GM19395 (cell line): Measurements from ENCODE around the gene MBD1.
A peak's percentile ranks its signal among the peaks of the same experiment; 100 is the strongest.
"Not testable (repeated sequence)": the region's sequence is repeated elsewhere in the genome, so short reads cannot be mapped to it uniquely, and the experiment has no call there.

ENCODE experiments used
- ATAC-seq: cut with Tn5 transposase; IDR thresholded peaks from one replicate; pipeline ENCODE4 v1.9.1; 2021; ENCODE audit warnings: mild to moderate bottlenecking, moderate library complexity; ENCODE audit not compliant: unreplicated experiment

Gene MBD1, protein sequence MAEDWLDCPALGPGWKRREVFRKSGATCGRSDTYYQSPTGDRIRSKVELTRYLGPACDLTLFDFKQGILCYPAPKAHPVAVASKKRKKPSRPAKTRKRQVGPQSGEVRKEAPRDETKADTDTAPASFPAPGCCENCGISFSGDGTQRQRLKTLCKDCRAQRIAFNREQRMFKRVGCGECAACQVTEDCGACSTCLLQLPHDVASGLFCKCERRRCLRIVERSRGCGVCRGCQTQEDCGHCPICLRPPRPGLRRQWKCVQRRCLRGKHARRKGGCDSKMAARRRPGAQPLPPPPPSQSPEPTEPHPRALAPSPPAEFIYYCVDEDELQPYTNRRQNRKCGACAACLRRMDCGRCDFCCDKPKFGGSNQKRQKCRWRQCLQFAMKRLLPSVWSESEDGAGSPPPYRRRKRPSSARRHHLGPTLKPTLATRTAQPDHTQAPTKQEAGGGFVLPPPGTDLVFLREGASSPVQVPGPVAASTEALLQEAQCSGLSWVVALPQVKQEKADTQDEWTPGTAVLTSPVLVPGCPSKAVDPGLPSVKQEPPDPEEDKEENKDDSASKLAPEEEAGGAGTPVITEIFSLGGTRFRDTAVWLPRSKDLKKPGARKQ

GRCh38 chr18:50281295-50281971 is at the start of gene MBD1:
Gene MBD1, minus strand, starts transcription at chr18:50281523. Its CDS starts 1,531 bp downstream, at chr18:50279992.
- ATAC-seq = peak; percentile 90

GRCh38 chr18:50330176-50330575 is 48.9 kb upstream of the MBD1 start:
- ATAC-seq = no peak

GRCh38 chr18:50327983-50328382 is 46.7 kb upstream of the MBD1 start:
- ATAC-seq = no peak

DNA sequence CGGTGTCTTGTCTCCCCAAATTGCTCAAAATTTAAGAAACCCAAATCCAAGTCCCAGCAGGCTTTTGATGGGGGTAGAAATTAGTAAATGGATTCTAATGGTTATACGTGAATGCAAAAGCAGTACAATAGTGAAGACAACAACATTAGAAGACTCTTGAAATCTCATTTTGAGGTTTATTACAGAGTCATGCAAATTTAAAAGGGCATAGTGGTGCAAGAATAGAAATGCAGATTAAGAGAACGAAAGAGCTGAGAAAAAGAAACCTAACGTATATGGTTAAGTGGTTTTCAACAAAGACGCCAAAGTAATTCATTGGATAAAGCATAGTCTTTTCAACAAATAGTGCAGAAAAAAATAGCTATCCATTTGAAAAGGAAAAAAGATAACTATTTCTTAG is 39.4 kb upstream of the MBD1 start:
- peak; percentile 79 for ATAC-seq

- ATAC-seq = peak; percentile 78
Measured at GRCh38 chr18:50315100-50315871, 34.0 kb upstream of the MBD1 start.

DNA sequence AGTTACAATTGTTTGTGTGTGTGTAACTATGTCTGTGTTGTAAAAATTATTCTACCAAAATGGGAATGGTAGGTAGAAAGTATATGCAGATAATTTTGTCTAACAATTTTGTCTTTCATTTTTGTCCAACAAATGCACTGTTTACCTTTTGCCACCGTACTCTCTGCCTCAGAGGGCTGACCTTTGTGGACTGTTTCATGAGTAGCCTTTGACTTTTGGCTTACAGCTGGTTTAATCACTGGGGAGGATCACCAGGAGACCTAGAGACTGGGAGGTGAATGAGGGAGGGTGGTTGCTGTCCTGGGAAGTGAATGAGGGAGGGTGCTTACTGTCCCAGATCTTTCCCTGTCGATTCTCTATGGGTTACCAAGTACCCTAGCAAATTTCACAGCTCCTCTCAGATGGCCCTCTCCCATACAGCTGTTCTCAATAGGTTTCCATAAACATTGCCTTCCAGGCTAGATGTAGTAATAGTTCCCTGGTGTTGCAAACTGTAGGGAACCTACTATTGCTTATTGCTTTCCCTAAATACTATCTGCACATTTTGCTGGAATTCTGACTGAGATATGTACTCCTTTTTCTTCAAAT is 32.6 kb upstream of the MBD1 start:
- ATAC-seq = no peak

DNA sequence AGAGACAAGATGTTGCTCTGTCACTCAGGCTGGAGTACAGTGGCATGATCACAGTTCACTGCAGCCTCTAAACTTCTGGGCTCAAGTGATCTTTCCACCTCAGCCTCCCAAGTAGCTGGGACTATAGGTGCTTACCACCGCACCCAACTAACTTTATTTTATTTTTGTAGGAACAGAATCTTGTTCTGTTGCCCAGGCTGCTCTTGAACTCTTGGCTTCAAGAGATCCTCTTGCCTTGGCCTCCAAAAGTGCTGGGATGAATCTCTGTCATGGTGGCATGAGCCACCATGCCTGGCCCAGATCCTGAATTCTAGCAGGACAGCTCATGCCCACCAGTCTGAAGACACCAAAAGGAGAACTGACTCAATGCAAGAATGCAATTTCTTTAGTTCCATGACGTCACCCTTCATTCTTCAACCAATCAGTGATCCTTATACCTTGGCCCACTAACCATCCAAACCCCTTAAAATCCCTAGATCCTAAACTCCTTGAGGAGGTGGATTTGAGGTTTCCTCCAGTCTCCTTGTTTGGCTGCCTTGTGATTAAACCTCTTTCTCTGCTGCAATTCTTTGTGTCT is 31.8 kb upstream of the MBD1 start:
- ATAC-seq = peak; percentile 24

GRCh38 chr18:50312296-50313030 is 31.1 kb upstream of the MBD1 start:
- ATAC-seq = peak; percentile 80

DNA sequence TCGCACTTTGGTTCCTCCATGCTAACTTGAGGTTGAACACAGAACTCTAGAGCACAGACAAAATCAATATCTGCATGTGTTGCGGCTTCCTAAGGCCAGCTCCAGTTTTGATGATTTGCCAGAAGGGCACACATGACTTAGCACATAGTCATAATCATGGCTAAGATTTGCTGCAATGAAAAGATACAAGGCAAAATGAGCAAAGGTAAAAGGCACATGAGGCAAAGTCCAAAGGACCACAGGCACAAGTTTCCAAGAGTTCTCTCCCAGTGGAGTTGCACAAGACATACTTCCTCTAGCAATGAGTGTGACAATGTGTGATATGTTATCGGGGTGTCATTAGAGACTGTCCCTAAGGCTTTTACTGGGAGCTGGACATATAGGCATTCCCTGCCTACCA is 30.3 kb upstream of the MBD1 start:
- ATAC-seq = no peak

DNA sequence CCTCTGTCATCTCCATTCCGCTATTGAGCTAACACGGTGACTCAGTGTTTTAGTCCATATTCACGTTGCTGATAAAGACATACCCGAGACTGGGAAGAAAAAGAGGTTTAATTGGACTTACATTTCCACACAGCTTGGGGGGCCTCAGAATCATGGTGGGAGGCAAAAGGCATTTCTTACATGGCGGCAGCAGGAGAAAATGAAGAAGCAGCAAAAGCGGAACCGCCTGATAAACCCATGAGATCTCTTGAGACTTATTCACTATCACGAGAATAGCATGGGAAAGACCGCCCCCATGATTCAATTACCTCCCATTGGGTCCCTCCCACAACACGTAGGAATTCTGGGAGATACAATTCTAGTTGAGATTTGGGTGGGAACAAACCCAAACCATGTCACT is 28.8 kb upstream of the MBD1 start:
- ATAC-seq = no peak

DNA sequence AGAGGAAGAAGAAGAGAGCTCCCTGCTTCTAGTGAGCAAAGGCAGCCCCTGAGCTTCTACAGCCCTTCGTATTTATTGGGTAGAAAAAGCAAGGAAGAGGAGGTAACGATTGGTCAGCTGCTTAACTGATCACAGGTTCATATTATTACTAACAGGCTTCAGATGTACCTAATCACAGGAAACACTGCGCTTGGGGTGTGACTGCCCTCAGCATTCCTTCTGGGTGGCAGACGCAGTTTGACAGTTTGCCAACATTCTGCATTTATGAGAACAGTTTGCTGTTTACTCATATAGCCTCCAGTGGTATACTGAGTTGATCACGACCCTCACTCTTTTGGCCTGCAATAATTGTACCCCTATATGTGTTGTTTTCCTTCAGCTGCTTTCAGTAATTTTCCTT is 27.5 kb upstream of the MBD1 start:
- ATAC-seq = not testable (repeated sequence)

- peak; percentile 95 for ATAC-seq
Measured at GRCh38 chr18:50307738-50308470, 26.6 kb upstream of the MBD1 start.

DNA sequence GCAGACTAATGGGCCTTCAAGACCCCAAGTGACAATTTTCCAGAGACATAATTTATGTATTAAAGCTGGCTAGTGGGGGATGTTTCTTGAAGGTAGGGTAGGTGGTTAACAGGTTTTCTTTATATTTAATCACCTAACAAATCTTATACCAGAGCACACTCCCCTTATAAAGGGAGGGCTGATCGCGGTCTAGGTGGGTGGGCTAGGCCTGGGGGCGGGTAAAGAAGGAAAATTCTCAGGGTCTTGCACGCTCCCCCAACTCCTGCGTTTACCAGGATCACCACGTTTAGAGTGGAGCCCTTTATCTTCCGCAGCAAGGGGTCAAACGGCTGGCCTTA is 26.0 kb upstream of the MBD1 start:
- ATAC-seq = no peak

DNA sequence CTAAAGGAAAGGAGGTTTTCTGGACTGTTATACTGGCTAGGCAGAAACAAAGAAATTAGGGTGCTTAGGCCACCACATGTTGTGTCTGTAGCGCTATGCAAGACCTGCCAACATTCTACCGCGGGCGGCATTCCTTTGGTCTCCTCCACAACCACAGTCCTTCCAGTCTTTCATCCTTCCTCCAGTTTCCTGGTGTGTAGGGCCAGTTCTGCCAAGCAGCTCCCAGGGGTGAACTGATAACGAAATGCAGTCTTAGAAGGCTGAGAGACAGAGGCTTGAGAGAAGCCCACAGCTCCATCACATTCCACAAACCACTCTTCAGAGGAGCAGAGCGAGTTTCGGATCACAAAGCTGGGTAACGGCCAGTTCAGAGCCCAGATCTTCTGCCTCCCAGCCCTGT is 25.6 kb upstream of the MBD1 start:
- ATAC-seq = no peak

DNA sequence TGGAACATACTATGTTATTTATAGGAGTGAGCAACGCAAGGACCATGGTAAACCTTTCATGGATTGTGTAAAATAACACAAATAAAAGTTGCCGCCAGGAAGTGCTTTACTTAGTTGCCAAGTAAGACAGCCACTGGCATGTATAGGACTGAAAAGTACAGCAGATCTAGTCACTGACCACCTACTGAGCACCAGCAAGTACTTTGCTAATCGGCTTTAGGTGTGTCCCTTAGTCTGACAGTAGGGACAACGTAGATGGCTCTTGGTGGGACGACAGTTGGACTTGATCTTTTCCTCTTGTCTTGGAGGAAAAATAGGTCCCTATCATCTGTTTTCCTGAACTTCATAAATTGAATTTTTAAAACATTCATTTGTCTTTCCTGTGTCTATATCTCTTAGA is 19.8 kb upstream of the MBD1 start:
- ATAC-seq = no peak

- no peak for ATAC-seq
Measured at GRCh38 chr18:50299626-50300388, 18.5 kb upstream of the MBD1 start.

- ATAC-seq = peak; percentile 7
Measured at GRCh38 chr18:50298443-50299284, 17.3 kb upstream of the MBD1 start.
